Measurements from ENCODE around the gene PRR5L.

- TF ChIP-seq CTCF (IDR thresholded peaks at IDR 0.05; ENCODE audit: low read length) (no peak), EZH2 (optimal IDR thresholded peaks at IDR 0.05; ENCODE audit: low read depth, low read length) (no peak)
Observed at GRCh38 chr11:36354221-36355003, 58.3 kb downstream of the PRR5L start.

Data from MM.1S (cell line).